C4-2B (cell line): ENCODE measurements around the gene CTDSPL.

Experiments
- ZFX ChIP-seq: fragments of 450-650 bp; IDR thresholded peaks from 2 replicates; pipeline ENCODE4 v1.6.1; 2017
- TF ChIP-seq, protein P1 (sequence below): fragments of 450-650 bp; conservative IDR thresholded peaks from 2 replicates; pipeline ENCODE4 v1.5.1; 2017; ENCODE audit warnings: mild to moderate bottlenecking

DNA sequence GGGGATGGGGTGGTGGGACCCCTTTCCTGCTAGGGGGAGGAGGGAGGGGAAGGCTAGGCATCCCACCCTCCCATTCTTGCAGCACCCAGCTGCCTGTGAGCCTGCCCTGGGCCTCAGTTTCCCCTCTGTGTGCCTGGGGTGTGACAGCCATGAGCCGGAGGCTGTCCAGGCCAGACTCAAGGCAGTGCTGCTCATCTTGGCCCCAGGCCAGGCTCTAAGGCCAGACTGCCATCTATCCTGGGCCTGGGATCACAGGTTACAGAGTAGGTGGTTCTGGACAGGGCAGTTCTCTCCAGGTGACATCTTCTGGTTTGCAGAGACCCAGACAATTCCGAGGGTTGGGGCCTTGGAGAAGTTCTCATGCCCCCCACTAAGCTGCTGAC, 125.6 kb downstream of the CTDSPL start:
- TF ChIP-seq, protein P1, sequence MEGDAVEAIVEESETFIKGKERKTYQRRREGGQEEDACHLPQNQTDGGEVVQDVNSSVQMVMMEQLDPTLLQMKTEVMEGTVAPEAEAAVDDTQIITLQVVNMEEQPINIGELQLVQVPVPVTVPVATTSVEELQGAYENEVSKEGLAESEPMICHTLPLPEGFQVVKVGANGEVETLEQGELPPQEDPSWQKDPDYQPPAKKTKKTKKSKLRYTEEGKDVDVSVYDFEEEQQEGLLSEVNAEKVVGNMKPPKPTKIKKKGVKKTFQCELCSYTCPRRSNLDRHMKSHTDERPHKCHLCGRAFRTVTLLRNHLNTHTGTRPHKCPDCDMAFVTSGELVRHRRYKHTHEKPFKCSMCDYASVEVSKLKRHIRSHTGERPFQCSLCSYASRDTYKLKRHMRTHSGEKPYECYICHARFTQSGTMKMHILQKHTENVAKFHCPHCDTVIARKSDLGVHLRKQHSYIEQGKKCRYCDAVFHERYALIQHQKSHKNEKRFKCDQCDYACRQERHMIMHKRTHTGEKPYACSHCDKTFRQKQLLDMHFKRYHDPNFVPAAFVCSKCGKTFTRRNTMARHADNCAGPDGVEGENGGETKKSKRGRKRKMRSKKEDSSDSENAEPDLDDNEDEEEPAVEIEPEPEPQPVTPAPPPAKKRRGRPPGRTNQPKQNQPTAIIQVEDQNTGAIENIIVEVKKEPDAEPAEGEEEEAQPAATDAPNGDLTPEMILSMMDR, result no peak
- TF ChIP-seq ZFX, result no peak
